Stimulated activated CD8-positive, alpha-beta memory T cell treated with anti-CD3 and anti-CD28 coated beads, Interleukin-15, amount 100 ng/mL, for 1 hour (primary cell): Measurements from ENCODE around the gene SUPT3H.

Source experiments
- DNase-seq: peaks from one replicate; pipeline ENCODE4 v3.0.0-alpha.2; 2020; ENCODE audit warnings: low read depth

The SUPT3H gene

DNA sequence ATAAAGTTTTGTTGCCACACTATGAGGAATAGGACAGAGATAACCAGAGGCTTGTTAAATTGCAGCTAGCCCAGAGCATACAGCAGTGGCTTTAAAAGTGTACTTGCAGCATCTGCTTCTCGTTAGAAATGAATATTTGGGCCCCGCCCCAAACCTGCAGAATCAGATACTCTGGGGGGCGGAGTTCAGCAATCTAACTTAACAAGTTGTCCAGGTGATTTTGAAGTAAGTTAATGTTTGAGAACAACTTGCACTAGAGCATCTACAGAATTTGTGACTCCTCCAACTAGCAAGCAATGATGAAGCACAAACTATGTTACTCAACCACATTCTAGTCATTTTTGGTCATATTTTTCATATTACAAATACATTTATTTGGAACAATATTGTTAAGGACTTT is 10.6 kb upstream of the SUPT3H start:
- DNase-seq: no peak

- DNase-seq: no peak
Observed at GRCh38 chr6:45387236-45387635, 9.5 kb upstream of the SUPT3H start.

GRCh38 chr6:45386501-45386900 is 8.8 kb upstream of the SUPT3H start:
- no peak for DNase-seq

GRCh38 chr6:45382391-45382790 is 4.7 kb upstream of the SUPT3H start:
- no peak for DNase-seq

GRCh38 chr6:45378334-45378926 is 696 bp upstream of the SUPT3H start:
- no peak for DNase-seq

DNA sequence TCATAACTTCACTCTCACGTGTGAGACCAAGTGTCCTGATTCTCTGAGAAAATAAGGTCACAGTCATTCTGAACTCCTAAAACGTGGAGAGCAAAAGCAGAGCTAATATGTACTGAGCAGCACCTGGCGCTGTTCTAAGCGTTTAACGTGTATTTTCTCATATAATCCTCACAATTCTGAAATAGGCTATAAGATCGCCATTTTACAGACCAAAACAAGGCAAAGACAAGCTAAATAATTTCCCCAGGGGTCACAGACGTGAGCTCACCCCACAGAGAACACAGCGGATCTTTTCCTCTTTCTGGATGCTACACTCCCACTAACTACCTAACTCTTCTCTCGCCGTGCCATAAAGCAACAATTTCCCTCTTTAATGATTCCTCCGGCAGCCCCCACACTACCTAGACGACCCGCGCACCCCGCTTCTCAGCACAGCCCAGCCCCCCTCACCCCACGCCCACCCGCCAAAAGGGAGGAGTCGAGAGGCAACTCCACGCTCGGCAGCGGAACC is 636 bp downstream of the SUPT3H start:
- DNase-seq: peak; percentile 63

GRCh38 chr6:45376310-45377042 is 1.3 kb downstream of the SUPT3H start:
- no peak for DNase-seq

DNA sequence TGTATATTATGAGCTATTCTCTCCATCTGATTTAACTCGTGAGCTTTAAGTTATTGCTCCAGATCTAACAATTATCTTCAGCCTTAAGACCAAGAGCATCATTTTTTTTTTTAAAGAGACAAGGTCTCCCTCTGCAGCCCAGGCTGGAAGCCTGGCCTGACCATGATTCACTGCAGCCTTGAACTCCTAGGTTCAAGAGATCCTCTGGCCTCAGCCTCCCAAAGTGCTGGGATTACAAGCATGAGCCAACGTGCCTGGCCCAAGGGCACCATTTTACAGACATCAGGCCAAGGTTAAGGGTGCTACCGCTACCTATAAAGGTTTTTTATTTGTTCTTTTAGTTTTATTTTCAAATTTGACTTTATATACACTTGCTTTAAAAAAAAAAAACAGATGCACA is 2.3 kb downstream of the SUPT3H start:
- DNase-seq: no peak

- DNase-seq: no peak
Observed at GRCh38 chr6:45371924-45372573, 5.7 kb downstream of the SUPT3H start.

DNA sequence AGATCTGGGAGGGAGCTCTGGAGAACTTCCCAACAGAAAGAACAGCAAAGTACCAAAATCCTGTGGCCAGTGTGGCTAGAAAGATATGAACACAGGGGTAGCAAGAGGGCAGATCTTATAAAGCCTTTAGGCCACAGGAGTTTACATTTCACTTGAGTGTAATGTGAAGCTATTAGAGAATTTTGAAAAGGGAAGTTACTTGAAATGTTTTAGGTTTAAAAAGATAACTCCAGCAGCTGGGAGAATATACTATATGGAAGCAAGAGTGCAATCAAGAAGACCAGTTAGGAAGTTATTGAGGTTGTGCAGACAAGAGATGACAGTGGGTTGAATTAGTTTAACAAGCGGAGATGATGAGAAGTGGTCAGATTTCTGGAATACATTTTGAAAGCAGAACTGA is 7.9 kb downstream of the SUPT3H start:
- DNase-seq: no peak

DNA sequence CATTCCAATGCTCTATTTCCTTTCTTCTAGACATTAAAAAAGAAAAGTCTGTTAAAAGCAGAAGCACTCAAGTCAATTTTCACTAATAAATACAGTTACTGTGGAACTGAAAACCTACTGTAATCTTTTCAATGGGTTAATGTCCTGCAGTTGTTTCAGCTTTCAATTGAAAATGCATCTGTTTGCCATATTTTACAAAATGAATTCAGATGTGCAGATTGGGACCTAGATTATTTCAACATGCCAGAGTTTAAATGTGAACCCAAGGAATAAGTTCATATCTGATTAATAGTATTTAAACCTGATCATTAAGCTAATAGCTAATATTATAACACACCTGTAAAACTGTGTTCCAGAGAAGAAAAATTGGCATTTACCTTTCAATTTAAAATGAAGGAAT is 9.7 kb downstream of the SUPT3H start:
- DNase-seq: no peak

DNA sequence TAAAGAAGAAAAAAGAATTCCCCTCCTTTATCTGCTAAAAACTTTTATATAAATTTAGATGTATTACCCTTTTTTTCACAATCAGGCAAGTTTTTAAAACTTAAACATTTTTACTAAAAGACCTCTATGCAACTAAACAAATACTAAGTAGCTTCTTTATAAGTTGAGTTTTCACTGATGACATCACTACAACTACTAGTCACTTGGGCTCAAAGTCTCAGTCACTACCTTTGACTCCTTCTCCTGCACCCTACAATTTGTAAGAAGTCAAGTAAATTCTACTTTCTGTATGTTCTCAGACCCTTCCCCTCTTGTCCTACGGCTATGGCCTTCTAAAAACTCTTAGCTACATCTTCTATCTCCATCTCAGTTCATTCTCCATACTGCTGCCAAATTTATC is 11.2 kb downstream of the SUPT3H start:
- DNase-seq: no peak

DNA sequence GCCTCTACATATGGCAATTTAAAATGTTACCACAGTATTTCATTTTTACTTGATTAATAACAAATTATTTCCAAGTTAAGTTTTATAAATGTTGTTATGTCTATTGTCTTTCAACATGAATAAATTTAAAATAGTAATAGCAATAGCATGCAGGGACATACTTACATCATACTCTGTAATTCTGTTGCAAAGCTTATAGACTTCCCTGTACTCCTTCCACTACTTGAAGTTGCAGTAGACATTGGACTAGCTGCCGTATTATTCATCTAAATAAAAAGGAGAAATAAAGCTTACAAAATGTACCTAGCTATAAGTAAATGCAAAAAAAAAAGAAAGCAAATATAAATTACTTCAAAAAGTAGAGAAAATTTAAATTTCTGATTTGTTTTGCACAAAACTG is 12.7 kb downstream of the SUPT3H start:
- DNase-seq: no peak

GRCh38 chr6:45364466-45364865 is 13.3 kb downstream of the SUPT3H start:
- no peak for DNase-seq

DNA sequence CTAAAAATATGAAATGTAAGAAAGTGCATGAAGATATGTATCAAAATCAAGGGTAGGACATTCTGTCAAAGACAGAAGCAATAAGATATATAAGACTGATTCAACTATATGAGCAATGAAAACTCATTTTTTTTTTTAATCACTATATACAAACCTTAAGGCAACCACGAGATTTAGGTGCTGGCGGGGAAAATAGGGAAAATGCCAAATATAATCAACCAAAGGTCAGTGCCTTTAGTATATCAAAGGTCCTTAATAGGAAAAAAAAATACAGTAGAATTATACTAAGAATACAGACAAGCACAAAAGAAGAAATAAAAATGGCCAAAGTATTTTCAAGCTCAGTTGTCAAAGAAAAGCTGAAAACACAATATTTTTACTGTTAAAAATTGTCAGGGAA is 24.1 kb downstream of the SUPT3H start:
- no peak for DNase-seq

GRCh38 chr6:45351667-45352066 is 26.1 kb downstream of the SUPT3H start:
- DNase-seq: no peak

GRCh38 chr6:45351076-45351475 is 26.7 kb downstream of the SUPT3H start:
- DNase-seq: no peak

DNA sequence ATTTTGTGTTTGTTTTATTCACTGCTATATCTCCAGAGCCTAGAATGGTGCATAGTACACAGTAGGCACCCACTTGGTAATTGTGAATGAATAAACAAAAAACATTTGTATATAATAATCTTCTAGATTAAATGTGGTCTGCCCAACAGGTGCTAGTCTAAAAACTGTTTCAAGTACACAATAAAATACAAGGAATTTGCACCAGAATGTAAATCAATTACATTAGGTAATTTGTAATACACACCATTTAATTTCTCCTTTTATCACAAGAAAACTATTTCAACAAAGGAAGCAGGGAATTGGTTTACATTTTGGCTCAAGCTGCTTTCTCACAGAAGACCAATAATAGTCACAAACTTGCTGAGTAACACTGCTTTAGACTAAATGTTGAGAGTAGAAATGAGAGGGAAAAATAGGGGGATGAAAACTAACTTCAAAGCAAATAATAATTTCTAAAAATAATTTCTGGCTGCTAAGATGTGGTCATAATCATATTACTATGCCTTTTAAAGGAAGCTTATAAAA is 27.5 kb downstream of the SUPT3H start:
- DNase-seq: no peak

- no peak for DNase-seq
Observed at GRCh38 chr6:45344900-45345299, 32.8 kb downstream of the SUPT3H start.

DNA sequence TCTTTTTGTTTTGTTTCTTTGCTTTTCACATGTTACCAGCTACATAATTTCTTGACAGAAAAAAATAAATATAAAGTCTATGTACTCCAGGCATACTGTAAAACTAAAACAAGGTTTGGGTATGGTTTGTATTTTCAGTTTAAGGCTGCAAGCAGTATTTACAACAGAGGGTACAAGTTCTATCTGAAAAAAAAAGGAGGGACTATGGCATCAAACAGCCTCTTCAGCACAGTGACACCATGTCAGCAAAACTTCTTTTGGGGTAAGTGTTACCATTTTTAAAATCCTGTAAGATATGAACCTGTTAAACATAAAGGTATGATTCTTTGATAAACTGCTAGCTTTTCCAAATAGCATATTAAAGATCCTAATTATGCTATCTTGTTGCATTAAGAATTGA is 49.2 kb downstream of the SUPT3H start:
- DNase-seq: no peak

DNA sequence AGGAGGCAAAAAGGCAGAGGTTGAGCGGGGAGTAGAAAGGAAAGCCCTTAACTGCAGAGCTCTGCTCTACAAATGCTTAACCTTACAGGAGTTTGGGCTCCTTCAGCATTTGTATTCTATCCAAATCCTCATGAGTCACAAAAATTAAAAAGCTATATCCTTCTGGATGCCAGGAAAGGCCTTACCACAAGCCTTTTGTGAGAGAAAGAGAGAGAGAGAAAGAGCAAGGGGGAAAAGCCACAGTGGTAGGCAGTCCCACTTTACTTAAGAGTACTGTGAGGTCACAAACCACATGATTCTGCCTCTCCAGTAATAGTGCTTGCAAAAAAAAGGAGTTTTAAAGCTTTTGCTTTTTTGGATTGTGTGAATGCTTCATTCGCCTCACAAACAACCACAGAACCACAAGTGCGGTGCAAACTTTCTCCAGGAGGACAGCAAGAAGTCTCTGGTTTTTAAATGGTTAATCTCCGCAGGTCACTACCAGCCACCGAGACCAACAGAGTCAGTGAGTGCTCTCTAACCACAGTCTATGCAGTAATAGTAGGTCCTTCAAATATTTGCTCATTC is 49.7 kb downstream of the SUPT3H start, which contains the start of gene RUNX2:
Gene RUNX2, plus strand, starts transcription at position 375 of the 567 bp plus-strand sequence. CDS start 397 bp downstream, outside the sequence.
- DNase-seq: no peak

- no peak for DNase-seq
Observed at GRCh38 chr6:45326698-45327417, 50.9 kb downstream of the SUPT3H start.
